ENCODE results near the gene SH2D7.

GRCh38 chr15:78133801-78134200 lies 41.4 kb downstream of the SH2D7 start:
- no peak for TF ChIP-seq EZH2 (IDR thresholded peaks at IDR 0.05; ENCODE audit: insufficient read depth, poor library complexity, severe bottlenecking)
- TF ChIP-seq EZH2phosphoT487 (IDR thresholded peaks at IDR 0.05; ENCODE audit: insufficient read depth, low read depth): no peak

Measured in GM23248 (cell line).